Mesenteric fat pad (tissue), 1 donor: ENCODE results near the gene RASA1. TPM values are rescaled to one million over a fixed set of nuclear protein-coding genes. Genes with fewer than 3 reads are reported as not detected.

Experiments used
- DNase-seq: peaks from one replicate; pipeline ENCODE4 v3.0.0-alpha.2; 2020; ENCODE audit warnings: low spot score
- total RNA-seq: library from RNA; stranded (reverse); fragmentation: NEBNext Ultra II Directional; extraction: Animal tissue kit (Norgen Biotek cat#: 25700); gene quantifications from one replicate; pipeline ENCODE4 v1.2.1, GENCODE V29; 2021
- donor health status: DM: yes; HTN: yes; CAD: no.

The RASA1 gene
- total RNA-seq, 1 donor from 2014 or later: 23.5 TPM

GRCh38 chr5:87400305-87400899, 132.7 kb downstream of the RASA1 start:
- DNase-seq: no peak

- DNase-seq: no peak
Observed at GRCh38 chr5:87401626-87402025, 133.9 kb downstream of the RASA1 start.

- no peak for DNase-seq
Observed at GRCh38 chr5:87403409-87403808, 135.7 kb downstream of the RASA1 start.

- no peak for DNase-seq
Observed at GRCh38 chr5:87403899-87404298, 136.2 kb downstream of the RASA1 start.

GRCh38 chr5:87404359-87404758, 136.7 kb downstream of the RASA1 start:
- no peak for DNase-seq

GRCh38 chr5:87405472-87406155, 137.9 kb downstream of the RASA1 start:
- DNase-seq: no peak

- no peak for DNase-seq
Observed at GRCh38 chr5:87408204-87408603, 140.5 kb downstream of the RASA1 start.

- DNase-seq: no peak
Observed at GRCh38 chr5:87410931-87411330, 143.2 kb downstream of the RASA1 start.

GRCh38 chr5:87411586-87411972, 143.9 kb downstream of the RASA1 start:
- no peak for DNase-seq

GRCh38 chr5:87411973-87412629, 144.4 kb downstream of the RASA1 start:
- DNase-seq: no peak

- DNase-seq: peak; percentile 99
Observed at GRCh38 chr5:87412630-87413342, 145.1 kb downstream of the RASA1 start, which contains the start of gene CCNH. Gene CCNH (minus strand): TSS chr5:87412930. CDS start chr5:87412794, 136 bp downstream.

GRCh38 chr5:87413343-87413645, 145.6 kb downstream of the RASA1 start:
- no peak for DNase-seq

- no peak for DNase-seq
Observed at GRCh38 chr5:87418506-87418905, 150.8 kb downstream of the RASA1 start.

GRCh38 chr5:87421307-87421706, 153.6 kb downstream of the RASA1 start:
- DNase-seq: no peak

- no peak for DNase-seq
Observed at GRCh38 chr5:87423755-87424154, 156.1 kb downstream of the RASA1 start.

GRCh38 chr5:87430863-87431457, 163.3 kb downstream of the RASA1 start:
- DNase-seq: no peak

- no peak for DNase-seq
Observed at GRCh38 chr5:87432460-87432859, 164.8 kb downstream of the RASA1 start.

- no peak for DNase-seq
Observed at GRCh38 chr5:87433945-87434344, 166.3 kb downstream of the RASA1 start.

GRCh38 chr5:87434461-87434860, 166.8 kb downstream of the RASA1 start:
- no peak for DNase-seq

- DNase-seq: no peak
Observed at GRCh38 chr5:87435144-87435694, 167.5 kb downstream of the RASA1 start.

- no peak for DNase-seq
Observed at GRCh38 chr5:87437724-87438123, 170.0 kb downstream of the RASA1 start.
